Measurements from ENCODE around the gene ZC3H4. TPM values are rescaled to one million over a fixed set of nuclear protein-coding genes. Genes with fewer than 3 reads are reported as not detected.

The ZC3H4 gene
- total and polyA plus RNA-seq, 9 donors = 10.7 to 58.2 (median 45.5) TPM

DNA sequence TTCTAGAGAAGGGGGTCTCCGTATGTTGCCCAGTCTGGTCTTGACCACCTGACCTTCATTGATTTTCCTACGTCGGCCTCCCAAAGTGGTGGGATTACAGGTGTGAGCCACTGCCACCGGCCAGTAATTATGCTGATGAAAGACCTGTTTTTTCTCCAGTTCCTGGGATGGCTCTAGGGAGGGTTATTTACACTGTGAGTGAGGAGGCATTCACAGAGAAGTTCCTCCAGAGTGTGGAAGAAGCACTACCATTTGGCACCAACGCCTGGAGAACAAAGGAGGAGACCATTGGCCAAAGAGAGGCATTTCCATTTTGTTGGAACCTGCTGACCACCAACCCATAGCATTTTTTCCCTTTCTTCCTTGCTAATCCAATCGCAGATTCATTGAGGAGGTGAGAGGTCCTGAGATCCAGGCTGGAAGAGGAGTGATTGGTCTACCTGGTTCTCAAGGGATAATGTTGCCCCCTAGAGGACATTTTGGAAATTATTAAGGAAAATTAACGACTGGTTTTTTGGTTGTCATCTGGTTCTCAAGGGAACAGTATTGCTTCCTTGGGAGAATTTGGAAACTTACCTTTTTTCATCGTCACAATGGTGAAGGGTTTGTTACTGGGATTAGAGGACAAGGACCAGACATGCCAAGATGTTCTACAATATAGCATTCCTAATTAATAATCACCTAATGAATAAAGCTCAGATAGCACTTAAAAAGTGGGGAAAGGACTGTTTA is 11.5 kb upstream of the ZC3H4 start:
- 40 to 42% (median 40%) methylated on average over 8 of the region's 8 CpGs for WGBS, 3 donors
- no peak overlapping the region for H3K4me3 ChIP-seq

DNA sequence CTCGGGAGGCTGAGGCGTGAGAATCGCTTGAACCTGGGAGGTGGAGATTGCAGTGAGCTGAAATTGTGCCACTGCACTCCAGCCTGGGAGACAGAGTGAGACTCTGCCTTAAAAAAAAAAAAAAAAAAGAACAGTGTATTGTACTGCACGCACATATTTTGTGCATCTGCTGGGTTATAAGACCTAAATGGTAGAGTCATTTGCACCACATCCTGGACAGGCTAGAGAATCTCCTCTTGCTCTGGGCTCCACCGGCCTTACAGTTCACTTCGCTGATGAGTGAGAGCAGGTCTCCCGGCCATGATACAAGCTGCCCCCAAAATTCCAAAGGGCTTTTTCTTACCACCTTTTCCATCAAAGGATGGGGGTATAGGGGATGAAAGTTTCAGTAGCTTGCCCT is 9.8 kb upstream of the ZC3H4 start:
- intact Hi-C loops (cut with DNase I) = loop anchor here in 3 of 4 donors (2.0 to 10.0 kb wide), 3 partner anchors 41 to 89 kb away; no protein-coding TSS in a partner anchor
- H3K4me3 ChIP-seq = no peak overlapping the region
- WGBS, 3 donors = 78 to 81% (median 79%) methylated on average over 7 of the region's 7 CpGs
- H3K9me3 ChIP-seq = no peaks in the 10 kb centered on the region
- no peak for TF ChIP-seq POLR2A (IDR thresholded peaks at IDR 0.05)
- TF ChIP-seq EP300 (IDR thresholded peaks at IDR 0.05) = no peak
- TF ChIP-seq, protein P1, sequence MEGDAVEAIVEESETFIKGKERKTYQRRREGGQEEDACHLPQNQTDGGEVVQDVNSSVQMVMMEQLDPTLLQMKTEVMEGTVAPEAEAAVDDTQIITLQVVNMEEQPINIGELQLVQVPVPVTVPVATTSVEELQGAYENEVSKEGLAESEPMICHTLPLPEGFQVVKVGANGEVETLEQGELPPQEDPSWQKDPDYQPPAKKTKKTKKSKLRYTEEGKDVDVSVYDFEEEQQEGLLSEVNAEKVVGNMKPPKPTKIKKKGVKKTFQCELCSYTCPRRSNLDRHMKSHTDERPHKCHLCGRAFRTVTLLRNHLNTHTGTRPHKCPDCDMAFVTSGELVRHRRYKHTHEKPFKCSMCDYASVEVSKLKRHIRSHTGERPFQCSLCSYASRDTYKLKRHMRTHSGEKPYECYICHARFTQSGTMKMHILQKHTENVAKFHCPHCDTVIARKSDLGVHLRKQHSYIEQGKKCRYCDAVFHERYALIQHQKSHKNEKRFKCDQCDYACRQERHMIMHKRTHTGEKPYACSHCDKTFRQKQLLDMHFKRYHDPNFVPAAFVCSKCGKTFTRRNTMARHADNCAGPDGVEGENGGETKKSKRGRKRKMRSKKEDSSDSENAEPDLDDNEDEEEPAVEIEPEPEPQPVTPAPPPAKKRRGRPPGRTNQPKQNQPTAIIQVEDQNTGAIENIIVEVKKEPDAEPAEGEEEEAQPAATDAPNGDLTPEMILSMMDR (IDR thresholded peaks at IDR 0.05) = no peak
- no peak overlapping the region for H3K27ac ChIP-seq
- H3K27me3 ChIP-seq = no peaks in the 10 kb centered on the region
- H3K36me3 ChIP-seq = no peaks in the 10 kb centered on the region
- H3K4me1 ChIP-seq (ENCODE audit: insufficient read depth) = no peaks in the 10 kb centered on the region
- DNase-seq = no peak

More for the DNA sequence above, 11.5 kb upstream of the ZC3H4 start:
- H3K9me3 ChIP-seq = no peaks in the 10 kb centered on the region
- no peaks in the 10 kb centered on the region for H3K4me1 ChIP-seq (ENCODE audit: insufficient read depth)
- DNase-seq = no peak
- H3K36me3 ChIP-seq = no peaks in the 10 kb centered on the region
- no peak for TF ChIP-seq EP300 (IDR thresholded peaks at IDR 0.05)
- TF ChIP-seq POLR2A (IDR thresholded peaks at IDR 0.05) = no peak
- TF ChIP-seq, protein P1 (IDR thresholded peaks at IDR 0.05) = peak; percentile 39 to 84 (median 67)
- intact Hi-C loops (cut with DNase I) = loop anchor here in 2 of 4 donors (5.0 to 10.0 kb wide), 2 partner anchors 43 to 90 kb away; no protein-coding TSS in a partner anchor
- H3K27ac ChIP-seq = no peak overlapping the region
- H3K27me3 ChIP-seq = no peaks in the 10 kb centered on the region

- intact Hi-C loops (cut with DNase I) = loop anchor here in 3 of 4 donors (2.0 to 10.0 kb wide), 3 partner anchors 40 to 88 kb away; no protein-coding TSS in a partner anchor
- TF ChIP-seq EP300 (IDR thresholded peaks at IDR 0.05) (no peak), POLR2A (IDR thresholded peaks at IDR 0.05) (no peak)
- TF ChIP-seq, protein P1 (IDR thresholded peaks at IDR 0.05) = no peak
- Histone ChIP-seq H3K9me3 (no peaks in the 10 kb centered on the region), H3K27ac (no peak overlapping the region), H3K36me3 (no peaks in the 10 kb centered on the region), H3K27me3 (no peaks in the 10 kb centered on the region), H3K4me3 (no peak overlapping the region), H3K4me1 (ENCODE audit: insufficient read depth) (no peaks in the 10 kb centered on the region)
- DNase-seq = no peak
- WGBS, 3 donors = 64 to 68% (median 67%) methylated on average over 14 of the region's 14 CpGs
Measured at GRCh38 chr19:47122359-47123335, 9.1 kb upstream of the ZC3H4 start.

GRCh38 chr19:47120470-47121067 is 7.0 kb upstream of the ZC3H4 start:
- Histone ChIP-seq H3K9me3 (no peaks in the 10 kb centered on the region), H3K4me1 (ENCODE audit: insufficient read depth) (no peaks in the 10 kb centered on the region), H3K36me3 (no peaks in the 10 kb centered on the region), H3K4me3 (no peak overlapping the region), H3K27ac (no peak overlapping the region), H3K27me3 (no peaks in the 10 kb centered on the region)
- intact Hi-C loops (cut with DNase I) = loop anchor here in 2 of 4 donors (5.0 to 10.0 kb wide), 2 partner anchors 38 to 86 kb away; no protein-coding TSS in a partner anchor
- no peak for DNase-seq
- TF ChIP-seq, protein P1 (IDR thresholded peaks at IDR 0.05) = no peak
- TF ChIP-seq EP300 (IDR thresholded peaks at IDR 0.05) (no peak), POLR2A (IDR thresholded peaks at IDR 0.05) (no peak)
- WGBS, 3 donors = 86 to 89% (median 87%) methylated on average over 6 of the region's 6 CpGs
